ENCODE results near the gene ST7.

- no peak for TF ChIP-seq BRD4 (CRISPR knock-in tag; IDR thresholded peaks at IDR 0.05)
- TF ChIP-seq ARHGAP35 (CRISPR knock-in tag; IDR thresholded peaks at IDR 0.05; ENCODE audit: borderline replicate concordance), result no peak
Observed at GRCh38 chr7:117179701-117180100, 226.4 kb downstream of the ST7 start.
